ENCODE measurements around the gene MRPS27.

The MRPS27 gene

GRCh38 chr5:72252574-72253155, 67.4 kb downstream of the MRPS27 start:
- DNase-seq = no peak

GRCh38 chr5:72252008-72252407, 68.0 kb downstream of the MRPS27 start:
- no peak for DNase-seq

- no peak for DNase-seq
These were observed 68.7 kb downstream of the MRPS27 start for GRCh38 chr5:72251386-72251785.

- no peak for DNase-seq
These were observed 71.5 kb downstream of the MRPS27 start for GRCh38 chr5:72248410-72248981.

- no peak for DNase-seq
These were observed 73.0 kb downstream of the MRPS27 start for GRCh38 chr5:72246954-72247442.

- no peak for DNase-seq
These were observed 74.0 kb downstream of the MRPS27 start for GRCh38 chr5:72245951-72246532.

- no peak for DNase-seq
These were observed 74.5 kb downstream of the MRPS27 start for GRCh38 chr5:72245546-72245945.

- peak; percentile 44 for DNase-seq
These were observed 75.1 kb downstream of the MRPS27 start for GRCh38 chr5:72244862-72245371.

GRCh38 chr5:72243706-72244105, 76.3 kb downstream of the MRPS27 start:
- no peak for DNase-seq

GRCh38 chr5:72242796-72243475, 77.1 kb downstream of the MRPS27 start:
- DNase-seq = peak; percentile 45

- peak; percentile 37 for DNase-seq
These were observed 78.6 kb downstream of the MRPS27 start for GRCh38 chr5:72241346-72242003.

- DNase-seq = no peak
These were observed 81.2 kb downstream of the MRPS27 start for GRCh38 chr5:72238712-72239445.

GRCh38 chr5:72237879-72238278, 82.2 kb downstream of the MRPS27 start:
- DNase-seq = no peak

- no peak for DNase-seq
These were observed 82.6 kb downstream of the MRPS27 start for GRCh38 chr5:72237415-72237814.

GRCh38 chr5:72235725-72236124, 84.3 kb downstream of the MRPS27 start:
- DNase-seq = no peak

- DNase-seq = no peak
These were observed 85.2 kb downstream of the MRPS27 start for GRCh38 chr5:72234868-72235267.

GRCh38 chr5:72234265-72234700, 85.8 kb downstream of the MRPS27 start:
- no peak for DNase-seq

- no peak for DNase-seq
These were observed 86.2 kb downstream of the MRPS27 start for GRCh38 chr5:72233835-72234234.

- DNase-seq = no peak
These were observed 87.2 kb downstream of the MRPS27 start for GRCh38 chr5:72232838-72233237.

GRCh38 chr5:72231991-72232703, 87.9 kb downstream of the MRPS27 start:
- no peak for DNase-seq

- no peak for DNase-seq
These were observed 91.1 kb downstream of the MRPS27 start for GRCh38 chr5:72228960-72229359.

GRCh38 chr5:72226950-72227349, 93.1 kb downstream of the MRPS27 start:
- no peak for DNase-seq

Data from NCI-H1092 treated with DMSO at 0.1 percent for 48 hours (cell line).